Diencephalon (tissue), 1 donor: ENCODE results near the gene AGBL3. TPM values are rescaled to one million over a fixed set of nuclear protein-coding genes. Genes with fewer than 3 reads are reported as not detected.

Source experiments
- total RNA-seq: library from RNA; depleted of rRNA; stranded (reverse); fragments of >200 nt; gene quantifications from one replicate; pipeline ENCODE4 v1.2.3, GENCODE V29; 2014

The AGBL3 gene
- total RNA-seq, result 7.4 TPM

DNA sequence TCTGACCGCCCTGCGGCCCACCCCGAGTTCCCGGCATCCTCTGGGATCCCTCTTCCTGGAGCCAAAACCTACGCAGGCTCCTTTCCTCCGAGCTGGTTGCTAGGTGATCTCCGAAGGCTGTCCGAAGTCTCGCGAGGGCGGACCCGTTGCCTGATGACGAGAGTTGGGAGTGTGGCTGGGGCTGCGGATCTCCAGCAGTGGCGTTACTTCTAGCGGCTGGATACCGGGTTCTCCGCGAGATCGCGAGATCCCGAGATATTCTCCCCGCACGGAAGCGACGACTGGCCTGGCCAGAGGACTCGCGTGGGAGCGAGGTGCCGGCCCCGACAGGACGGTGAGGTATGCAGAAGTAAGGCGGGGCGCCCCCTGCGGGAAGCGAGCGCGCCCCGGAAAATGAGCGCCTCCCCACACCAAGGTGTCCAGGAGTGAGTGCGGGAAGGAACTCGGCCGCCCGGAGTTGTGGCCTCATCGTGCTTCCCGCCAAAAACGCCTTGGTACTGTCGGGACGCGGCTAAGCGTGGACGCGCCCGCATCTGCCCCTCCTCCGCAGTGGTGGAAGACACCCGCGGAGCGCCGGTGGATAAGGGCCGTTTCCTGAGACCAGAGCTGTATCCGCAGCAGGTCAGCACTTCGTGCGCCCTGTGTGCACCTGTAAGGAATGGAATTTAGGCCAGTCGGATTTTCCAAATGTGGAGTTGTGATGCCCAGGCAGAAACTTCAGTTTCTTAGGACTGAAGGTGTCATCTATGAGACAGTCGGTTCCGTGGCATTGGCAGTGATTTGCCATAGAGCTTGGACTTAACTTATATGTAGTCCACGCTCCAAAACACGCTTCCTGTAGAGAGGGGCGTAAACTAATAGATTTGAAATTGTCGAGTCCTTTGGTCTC, at the start of gene AGBL3:
AGBL3 (plus strand) TSS at position 146 of the 889 bp plus-strand sequence. CDS start 1,426 bp downstream, outside the sequence.

DNA sequence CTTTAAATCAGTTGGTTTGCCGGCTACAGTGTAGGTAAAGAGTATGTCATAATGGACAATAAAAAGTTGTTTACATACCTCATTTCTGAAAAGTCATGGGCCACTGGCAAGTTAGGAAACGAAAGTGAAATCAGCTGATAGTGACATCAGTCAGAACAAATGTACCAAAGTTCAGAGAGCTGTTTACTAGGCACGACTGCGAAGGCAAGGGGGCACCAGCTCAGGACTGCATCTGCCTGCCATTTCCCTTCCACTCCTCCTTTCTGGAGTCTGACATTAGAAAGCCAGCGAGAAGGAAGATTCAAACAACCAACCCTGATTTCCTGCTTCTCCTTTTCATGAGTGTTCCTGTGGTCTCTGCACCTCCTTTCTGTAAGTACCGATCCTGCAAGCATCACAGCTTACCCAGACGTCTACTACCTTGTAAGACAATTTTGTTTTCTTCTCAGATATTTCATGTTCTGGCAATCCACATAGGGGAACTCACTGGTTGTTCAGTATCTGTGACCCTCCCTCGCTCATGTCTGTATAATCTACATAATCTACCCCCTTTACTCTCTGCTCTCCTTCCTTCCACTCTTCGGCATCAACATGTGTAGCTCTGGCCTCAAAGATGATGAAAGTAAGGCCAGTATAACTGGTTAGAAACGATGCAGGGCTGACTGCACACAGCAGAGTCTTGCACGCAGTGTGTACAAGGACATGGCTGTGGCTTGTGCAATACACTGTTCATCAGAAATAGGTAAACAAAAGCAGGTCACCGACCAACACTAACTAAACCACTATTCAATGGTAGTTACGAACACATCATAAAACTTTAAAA, 161.8 kb downstream of the AGBL3 start, which contains the start of gene TMEM140:
TMEM140 (plus strand) TSS at position 174 of the 823 bp plus-strand sequence. CDS start 16,370 bp downstream, outside the sequence.

DNA sequence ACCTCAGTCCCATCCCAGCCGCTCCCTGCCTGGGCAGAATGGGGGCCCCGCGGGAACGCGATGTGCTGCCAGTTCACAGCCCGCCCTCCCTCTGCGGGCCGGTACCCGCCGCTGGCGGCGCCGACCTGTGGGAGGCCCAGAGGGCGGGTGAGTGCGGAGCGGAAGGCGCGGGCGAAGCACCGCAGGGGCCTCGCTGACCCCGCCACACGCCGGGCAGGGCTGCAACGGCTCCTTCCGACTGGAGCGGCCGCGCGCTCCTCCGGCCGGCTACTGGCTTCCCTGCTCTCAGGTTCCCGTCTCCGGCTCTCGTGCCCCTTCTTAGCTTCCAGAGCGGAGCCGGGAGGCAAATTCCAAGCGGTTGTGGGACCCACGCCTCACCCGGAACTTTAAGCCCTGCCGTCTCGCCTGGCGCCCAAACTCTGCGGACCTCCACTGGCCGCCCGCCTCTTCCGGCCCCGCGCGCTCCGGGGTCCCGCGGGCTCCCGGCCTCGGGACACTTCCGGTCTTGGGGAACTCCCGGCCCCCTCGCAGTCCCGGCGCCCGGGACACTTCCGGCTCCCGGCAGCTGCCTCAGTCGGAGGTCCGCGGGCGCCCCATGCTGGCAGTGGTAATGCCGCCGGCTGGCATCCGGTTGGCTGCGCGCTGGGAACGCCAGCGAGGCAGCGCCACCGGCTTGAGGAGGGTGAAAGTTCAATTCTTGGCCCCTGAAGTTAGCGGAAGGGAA, 184.1 kb downstream of the AGBL3 start, which contains the start of gene CYREN:
CYREN (minus strand) TSS at position 434 of the 724 bp plus-strand sequence. CDS start 1,785 bp downstream, outside the sequence.

Other genes with a start within 250 kb of the AGBL3 start
- 43.6 TPM for gene CALD1, start 206.9 kb upstream of the AGBL3 start, total RNA-seq
- 0.92 TPM for gene TMEM140, start 161.6 kb downstream of the AGBL3 start, total RNA-seq
- gene CYREN, start 184.2 kb downstream of the AGBL3 start, total RNA-seq, result 14.3 TPM
- gene WDR91, start 225.0 kb downstream of the AGBL3 start, total RNA-seq, result 13.1 TPM
- not detected for gene STRA8, start 247.3 kb downstream of the AGBL3 start, total RNA-seq